ENCODE data around the gene TMBIM1.

TMBIM1 gene

DNA sequence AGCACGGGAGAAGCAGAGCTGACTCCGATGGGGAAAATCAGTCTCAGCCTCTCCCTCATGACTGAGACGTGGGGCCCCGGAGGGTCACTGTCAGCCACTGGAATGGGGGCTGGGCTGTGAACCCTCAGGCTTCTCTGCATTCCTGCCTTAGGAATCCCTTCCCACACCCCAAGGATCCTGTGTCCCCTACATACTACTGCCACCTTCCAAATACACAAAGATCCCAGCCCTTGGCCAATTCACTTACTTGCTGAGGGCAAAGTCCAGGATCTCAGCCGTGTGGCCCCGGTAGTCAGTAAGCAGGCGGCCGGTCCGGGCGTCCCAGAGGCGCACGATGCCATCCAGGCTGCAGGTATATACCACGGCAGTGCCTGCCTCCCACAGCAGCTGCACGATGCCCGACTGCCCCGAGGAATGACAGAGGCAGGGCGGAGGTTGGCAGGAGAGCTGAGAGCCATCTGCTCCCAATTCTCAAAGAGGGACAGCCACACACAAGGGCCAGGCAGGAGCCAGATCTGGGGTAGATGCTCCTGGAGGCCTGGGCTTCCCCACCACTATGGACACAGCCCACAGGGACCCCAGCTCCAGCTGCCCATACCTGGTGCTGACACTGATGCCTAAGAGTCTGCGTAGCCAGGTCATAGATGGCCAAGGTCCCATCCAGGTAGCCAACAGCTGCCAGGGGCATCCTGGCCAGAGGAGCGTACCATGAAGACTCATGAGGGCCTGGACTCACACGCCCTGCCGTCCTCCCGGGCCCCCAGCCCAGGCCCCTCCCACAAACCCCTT is 27.3 kb downstream of the TMBIM1 start:
- peak overlapping the region; percentile 15 to 30 for H3K4me3 ChIP-seq (ENCODE audit: low read depth in 1 of 2, low read length in 2 of 2)
- no peaks in the 10 kb centered on the region for H3K27me3 ChIP-seq (ENCODE audit: control insufficient read depth in 1 of 2, insufficient read depth in 2 of 2, low read length in 2 of 2)
- H3K4me1 ChIP-seq (ENCODE audit: control insufficient read depth in 1 of 2, insufficient read depth in 2 of 2, low read length in 2 of 2): peaks cover 62 to 64% of the 10 kb centered on the region in 2 donors
- peaks cover 16 to 37% of the 10 kb centered on the region in 2 donors for H3K36me3 ChIP-seq (ENCODE audit: control insufficient read depth in 1 of 2, insufficient read depth in 2 of 2, low read length in 2 of 2)
- no peaks in the 10 kb centered on the region for H3K9me3 ChIP-seq (ENCODE audit: control insufficient read depth in 1 of 2, low read length in 2 of 2)
- H3K27ac ChIP-seq (ENCODE audit: low read depth, low read length): peak overlapping the region; percentile 73
- H3K9ac ChIP-seq (ENCODE audit: low read depth in 1 of 2, low read length in 2 of 2): peak overlapping the region in 1 of 2 donors; percentile 44

DNA sequence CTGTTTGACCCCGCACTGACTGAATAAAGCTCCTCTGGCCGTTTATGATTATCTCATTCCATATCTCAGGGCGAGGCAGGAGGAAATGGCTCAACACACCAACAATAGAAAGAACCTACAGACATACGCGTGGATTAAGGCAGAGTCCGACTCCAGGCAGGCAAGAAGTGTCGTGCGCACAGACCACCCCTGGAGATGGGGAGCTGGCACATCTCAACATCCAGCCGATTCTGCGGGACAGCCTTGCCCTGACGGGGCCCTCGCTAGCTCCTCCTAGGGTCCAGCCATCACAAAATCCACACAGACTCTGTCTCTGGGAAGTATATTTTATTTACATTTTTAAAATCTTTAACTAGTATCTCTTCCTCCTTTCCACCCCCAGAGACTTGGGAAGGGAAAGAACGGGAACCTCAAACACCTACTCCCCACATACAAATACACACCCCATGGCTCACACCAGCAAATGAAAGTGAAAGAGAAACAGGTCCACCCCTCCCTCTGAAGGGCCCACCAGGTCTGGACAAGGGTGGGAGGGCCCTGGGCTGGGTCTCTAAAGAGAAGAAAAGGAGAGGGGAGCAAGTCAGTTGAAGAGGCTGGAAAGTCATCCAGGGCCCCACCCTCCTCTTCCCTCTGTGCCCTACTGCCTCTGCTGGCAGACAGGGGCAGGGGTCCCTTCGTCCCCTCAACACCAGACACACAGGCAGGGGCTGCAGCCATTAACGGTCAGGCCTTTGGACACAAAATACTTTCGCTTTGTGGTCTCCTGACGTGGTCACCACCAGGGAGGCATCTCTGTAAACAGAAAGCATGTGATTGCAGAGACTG is 28.3 kb downstream of the TMBIM1 start:
- H3K36me3 ChIP-seq (ENCODE audit: control insufficient read depth in 1 of 2, insufficient read depth in 2 of 2, low read length in 2 of 2): peaks cover 16 to 37% of the 10 kb centered on the region in 2 donors
- peak overlapping the region; percentile 73 for H3K27ac ChIP-seq (ENCODE audit: low read depth, low read length)
- H3K9ac ChIP-seq (ENCODE audit: low read depth in 1 of 2, low read length in 2 of 2): peak overlapping the region; percentile 44 to 51
- peak overlapping the region; percentile 15 to 30 for H3K4me3 ChIP-seq (ENCODE audit: low read depth in 1 of 2, low read length in 2 of 2)
- H3K9me3 ChIP-seq (ENCODE audit: control insufficient read depth in 1 of 2, low read length in 2 of 2): no peaks in the 10 kb centered on the region
- H3K27me3 ChIP-seq (ENCODE audit: control insufficient read depth in 1 of 2, insufficient read depth in 2 of 2, low read length in 2 of 2): no peaks in the 10 kb centered on the region
- H3K4me1 ChIP-seq (ENCODE audit: control insufficient read depth in 1 of 2, insufficient read depth in 2 of 2, low read length in 2 of 2): peaks cover 67 to 69% of the 10 kb centered on the region in 2 donors

DNA sequence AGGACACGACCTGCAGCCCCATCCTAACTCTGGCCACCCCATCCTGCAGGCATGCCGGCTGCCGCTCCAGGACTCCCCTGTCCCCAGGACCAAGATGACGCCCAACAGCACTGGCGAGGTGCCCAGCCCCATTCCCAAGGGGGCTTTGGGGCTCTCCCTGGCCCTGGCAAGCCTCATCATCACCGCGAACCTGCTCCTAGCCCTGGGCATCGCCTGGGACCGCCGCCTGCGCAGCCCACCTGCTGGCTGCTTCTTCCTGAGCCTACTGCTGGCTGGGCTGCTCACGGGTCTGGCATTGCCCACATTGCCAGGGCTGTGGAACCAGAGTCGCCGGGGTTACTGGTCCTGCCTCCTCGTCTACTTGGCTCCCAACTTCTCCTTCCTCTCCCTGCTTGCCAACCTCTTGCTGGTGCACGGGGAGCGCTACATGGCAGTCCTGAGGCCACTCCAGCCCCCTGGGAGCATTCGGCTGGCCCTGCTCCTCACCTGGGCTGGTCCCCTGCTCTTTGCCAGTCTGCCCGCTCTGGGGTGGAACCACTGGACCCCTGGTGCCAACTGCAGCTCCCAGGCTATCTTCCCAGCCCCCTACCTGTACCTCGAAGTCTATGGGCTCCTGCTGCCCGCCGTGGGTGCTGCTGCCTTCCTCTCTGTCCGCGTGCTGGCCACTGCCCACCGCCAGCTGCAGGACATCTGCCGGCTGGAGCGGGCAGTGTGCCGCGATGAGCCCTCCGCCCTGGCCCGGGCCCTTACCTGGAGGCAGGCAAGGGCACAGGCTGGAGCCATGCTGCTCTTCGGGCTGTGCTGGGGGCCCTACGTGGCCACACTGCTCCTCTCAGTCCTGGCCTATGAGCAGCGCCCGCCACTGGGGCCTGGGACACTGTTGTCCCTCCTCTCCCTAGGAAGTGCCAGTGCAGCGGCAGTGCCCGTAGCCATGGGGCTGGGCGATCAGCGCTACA is 29.4 kb downstream of the TMBIM1 start:
- H3K36me3 ChIP-seq (ENCODE audit: control insufficient read depth in 1 of 2, insufficient read depth in 2 of 2, low read length in 2 of 2): peaks cover 16 to 37% of the 10 kb centered on the region in 2 donors
- H3K27ac ChIP-seq (ENCODE audit: low read depth, low read length): no peak overlapping the region

DNA sequence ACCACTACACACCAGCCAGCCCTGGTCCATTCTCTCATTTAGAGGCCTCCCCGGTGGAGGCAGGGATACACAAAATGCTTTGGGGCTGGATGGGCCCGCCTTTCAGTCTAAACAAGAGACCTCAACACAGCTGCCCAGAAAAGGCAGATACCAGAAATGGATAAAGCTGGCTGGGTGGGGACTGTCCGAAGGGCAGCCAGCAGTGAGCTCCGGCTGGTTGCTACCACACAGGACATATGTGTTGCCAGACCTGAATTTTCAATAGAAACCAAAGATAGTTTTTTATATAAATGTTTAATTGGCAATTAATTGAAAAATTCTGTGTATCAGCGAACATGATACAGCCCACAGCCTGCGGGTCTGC is 30.1 kb downstream of the TMBIM1 start:
- H3K4me1 ChIP-seq (ENCODE audit: control insufficient read depth in 1 of 2, insufficient read depth in 2 of 2, low read length in 2 of 2): peaks cover 72% of the 10 kb centered on the region in 2 donors

More for the DNA sequence above, 29.4 kb downstream of the TMBIM1 start:
- Histone ChIP-seq H3K4me1 (ENCODE audit: control insufficient read depth in 1 of 2, insufficient read depth in 2 of 2, low read length in 2 of 2) (peaks cover 69 to 72% of the 10 kb centered on the region in 2 donors), H3K4me3 (ENCODE audit: low read depth in 1 of 2, low read length in 2 of 2) (no peak overlapping the region), H3K9ac (ENCODE audit: low read depth in 1 of 2, low read length in 2 of 2) (peak overlapping the region in 1 of 2 donors; percentile 30), H3K9me3 (ENCODE audit: control insufficient read depth in 1 of 2, low read length in 2 of 2) (no peaks in the 10 kb centered on the region), H3K27me3 (ENCODE audit: control insufficient read depth in 1 of 2, insufficient read depth in 2 of 2, low read length in 2 of 2) (no peaks in the 10 kb centered on the region)

DNA sequence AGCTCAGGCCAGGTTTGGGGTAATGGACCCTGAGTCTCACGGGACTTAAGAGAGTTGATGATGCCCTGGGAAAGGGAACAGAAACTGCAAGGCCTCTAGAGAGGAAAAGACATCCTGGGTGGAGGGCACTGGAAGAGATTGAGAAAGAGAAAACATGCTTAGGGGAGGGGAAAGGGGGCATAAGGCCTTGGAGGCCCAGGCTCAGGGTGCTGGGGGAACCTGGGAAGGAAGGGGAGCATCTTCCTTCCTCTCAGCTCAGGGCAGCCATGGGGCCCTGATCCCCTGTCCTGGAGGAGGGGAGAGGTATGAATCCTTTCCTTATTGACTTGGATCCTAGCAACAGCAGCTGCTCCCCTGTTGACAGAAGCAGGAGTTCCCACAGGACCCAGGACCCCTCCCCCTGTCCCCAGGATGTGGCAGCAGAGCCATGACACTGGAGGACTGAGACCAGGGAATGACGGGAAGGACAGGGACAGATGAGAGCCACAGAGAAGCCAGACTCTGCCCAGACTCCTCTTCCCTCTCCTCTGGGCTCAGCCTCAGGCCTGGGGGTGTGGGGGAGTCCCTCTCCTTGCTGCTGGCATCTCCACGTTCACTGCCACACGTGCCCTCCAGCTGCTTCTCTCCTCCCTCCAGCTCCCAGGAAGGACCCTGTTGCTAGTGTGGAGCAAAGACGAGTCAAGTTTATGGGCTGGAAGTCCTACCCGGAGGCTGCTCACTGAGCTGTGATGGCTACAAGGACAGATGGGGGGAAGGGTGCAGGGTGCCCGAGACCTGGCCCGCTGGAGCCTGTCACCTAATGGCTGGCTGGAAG is 30.7 kb downstream of the TMBIM1 start:
- no peak overlapping the region for H3K9ac ChIP-seq (ENCODE audit: low read depth in 1 of 2, low read length in 2 of 2)
- H3K4me3 ChIP-seq (ENCODE audit: low read depth in 1 of 2, low read length in 2 of 2): no peak overlapping the region
- no peak overlapping the region for H3K27ac ChIP-seq (ENCODE audit: low read depth, low read length)
- H3K9me3 ChIP-seq (ENCODE audit: control insufficient read depth in 1 of 2, low read length in 2 of 2): no peaks in the 10 kb centered on the region
- no peaks in the 10 kb centered on the region for H3K27me3 ChIP-seq (ENCODE audit: control insufficient read depth in 1 of 2, insufficient read depth in 2 of 2, low read length in 2 of 2)
- H3K36me3 ChIP-seq (ENCODE audit: control insufficient read depth in 1 of 2, insufficient read depth in 2 of 2, low read length in 2 of 2): peaks cover 16 to 30% of the 10 kb centered on the region in 2 donors
- peaks cover 72 to 75% of the 10 kb centered on the region in 2 donors for H3K4me1 ChIP-seq (ENCODE audit: control insufficient read depth in 1 of 2, insufficient read depth in 2 of 2, low read length in 2 of 2)

More for the DNA sequence above, 30.1 kb downstream of the TMBIM1 start:
- peaks cover 16 to 31% of the 10 kb centered on the region in 2 donors for H3K36me3 ChIP-seq (ENCODE audit: control insufficient read depth in 1 of 2, insufficient read depth in 2 of 2, low read length in 2 of 2)
- no peak overlapping the region for H3K27ac ChIP-seq (ENCODE audit: low read depth, low read length)
- no peaks in the 10 kb centered on the region for H3K9me3 ChIP-seq (ENCODE audit: control insufficient read depth in 1 of 2, low read length in 2 of 2)
- no peak overlapping the region for H3K9ac ChIP-seq (ENCODE audit: low read depth in 1 of 2, low read length in 2 of 2)
- H3K27me3 ChIP-seq (ENCODE audit: control insufficient read depth in 1 of 2, insufficient read depth in 2 of 2, low read length in 2 of 2): no peaks in the 10 kb centered on the region
- no peak overlapping the region for H3K4me3 ChIP-seq (ENCODE audit: low read depth in 1 of 2, low read length in 2 of 2)

DNA sequence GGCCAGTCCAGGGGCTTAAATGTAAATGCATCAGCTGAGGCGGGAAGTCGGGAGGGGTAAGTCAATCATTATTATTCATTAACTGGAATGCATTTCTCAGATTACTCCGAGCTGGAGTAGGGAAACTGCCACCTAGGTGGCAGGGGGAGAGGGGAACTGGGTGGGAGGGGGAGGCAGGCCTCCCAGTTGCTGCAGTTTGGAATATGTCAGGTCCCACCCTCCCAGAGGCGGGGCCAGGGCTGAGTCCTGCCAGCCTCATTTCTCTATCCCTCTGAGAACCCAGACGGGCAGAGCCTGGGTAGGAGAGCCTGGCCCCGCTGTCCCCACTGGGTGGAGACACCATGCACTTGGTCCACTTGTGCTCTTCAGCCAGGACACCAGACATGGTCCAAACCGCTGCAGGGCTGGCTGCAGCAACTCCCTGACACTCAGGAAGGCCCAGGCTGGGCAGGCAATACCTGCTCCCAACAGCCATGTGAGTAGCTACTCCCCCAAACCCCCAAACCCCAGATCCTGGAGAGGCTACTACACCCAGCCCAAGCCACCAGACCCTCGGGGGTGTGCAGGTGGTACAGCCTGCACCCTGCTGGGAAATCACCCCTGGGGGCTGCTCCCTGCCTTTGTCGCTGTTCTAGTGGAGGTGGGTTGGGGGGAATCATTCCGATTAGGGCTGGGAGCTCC is 31.4 kb downstream of the TMBIM1 start, which contains the start of gene GPBAR1:
Gene GPBAR1, plus strand, starts transcription at position 274 of the 681 bp plus-strand sequence. CDS start 1,710 bp downstream, outside the sequence.
- H3K27ac ChIP-seq (ENCODE audit: low read depth, low read length): peak within 1 kb of the TSS; percentile 0
- H3K27me3 ChIP-seq (ENCODE audit: control insufficient read depth in 1 of 2, insufficient read depth in 2 of 2, low read length in 2 of 2): no peaks in the 10 kb centered on the region
- H3K4me1 ChIP-seq (ENCODE audit: control insufficient read depth in 1 of 2, insufficient read depth in 2 of 2, low read length in 2 of 2): peaks cover 70 to 75% of the 10 kb centered on the region in 2 donors
- no peak within 1 kb of the TSS for H3K4me3 ChIP-seq (ENCODE audit: low read depth in 1 of 2, low read length in 2 of 2)
- no peaks in the 10 kb centered on the region for H3K9me3 ChIP-seq (ENCODE audit: control insufficient read depth in 1 of 2, low read length in 2 of 2)
- H3K36me3 ChIP-seq (ENCODE audit: control insufficient read depth in 1 of 2, insufficient read depth in 2 of 2, low read length in 2 of 2): peaks cover 12 to 27% of the 10 kb centered on the region in 2 donors
- H3K9ac ChIP-seq (ENCODE audit: low read depth in 1 of 2, low read length in 2 of 2): no peak within 1 kb of the TSS

DNA sequence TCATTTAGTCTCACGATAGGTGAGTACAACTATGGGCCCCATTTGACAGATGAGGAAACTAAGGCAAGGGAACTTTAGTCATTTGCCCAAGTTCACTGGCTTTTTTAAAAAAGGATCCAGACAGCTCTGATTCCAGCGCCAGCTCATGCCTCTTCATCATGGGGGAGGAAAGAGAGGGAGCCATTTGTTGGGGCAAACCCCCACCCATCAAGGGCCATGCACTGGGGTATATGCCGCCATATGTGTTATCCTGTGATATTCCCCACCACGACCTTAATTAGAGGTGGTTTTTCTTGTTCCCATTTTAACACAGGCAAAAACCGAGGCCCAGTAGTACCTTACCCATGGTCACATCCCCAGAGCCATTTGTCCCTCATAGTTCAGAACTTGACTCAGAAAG is 32.1 kb downstream of the TMBIM1 start:
- Histone ChIP-seq H3K9ac (ENCODE audit: low read depth in 1 of 2, low read length in 2 of 2) (no peak overlapping the region), H3K27me3 (ENCODE audit: control insufficient read depth in 1 of 2, insufficient read depth in 2 of 2, low read length in 2 of 2) (no peaks in the 10 kb centered on the region), H3K9me3 (ENCODE audit: control insufficient read depth in 1 of 2, low read length in 2 of 2) (no peaks in the 10 kb centered on the region), H3K4me3 (ENCODE audit: low read depth in 1 of 2, low read length in 2 of 2) (no peak overlapping the region), H3K4me1 (ENCODE audit: control insufficient read depth in 1 of 2, insufficient read depth in 2 of 2, low read length in 2 of 2) (peaks cover 63 to 69% of the 10 kb centered on the region in 2 donors), H3K36me3 (ENCODE audit: control insufficient read depth in 1 of 2, insufficient read depth in 2 of 2, low read length in 2 of 2) (peaks cover 13 to 30% of the 10 kb centered on the region in 2 donors), H3K27ac (ENCODE audit: low read depth, low read length) (peak overlapping the region; percentile 0)

DNA sequence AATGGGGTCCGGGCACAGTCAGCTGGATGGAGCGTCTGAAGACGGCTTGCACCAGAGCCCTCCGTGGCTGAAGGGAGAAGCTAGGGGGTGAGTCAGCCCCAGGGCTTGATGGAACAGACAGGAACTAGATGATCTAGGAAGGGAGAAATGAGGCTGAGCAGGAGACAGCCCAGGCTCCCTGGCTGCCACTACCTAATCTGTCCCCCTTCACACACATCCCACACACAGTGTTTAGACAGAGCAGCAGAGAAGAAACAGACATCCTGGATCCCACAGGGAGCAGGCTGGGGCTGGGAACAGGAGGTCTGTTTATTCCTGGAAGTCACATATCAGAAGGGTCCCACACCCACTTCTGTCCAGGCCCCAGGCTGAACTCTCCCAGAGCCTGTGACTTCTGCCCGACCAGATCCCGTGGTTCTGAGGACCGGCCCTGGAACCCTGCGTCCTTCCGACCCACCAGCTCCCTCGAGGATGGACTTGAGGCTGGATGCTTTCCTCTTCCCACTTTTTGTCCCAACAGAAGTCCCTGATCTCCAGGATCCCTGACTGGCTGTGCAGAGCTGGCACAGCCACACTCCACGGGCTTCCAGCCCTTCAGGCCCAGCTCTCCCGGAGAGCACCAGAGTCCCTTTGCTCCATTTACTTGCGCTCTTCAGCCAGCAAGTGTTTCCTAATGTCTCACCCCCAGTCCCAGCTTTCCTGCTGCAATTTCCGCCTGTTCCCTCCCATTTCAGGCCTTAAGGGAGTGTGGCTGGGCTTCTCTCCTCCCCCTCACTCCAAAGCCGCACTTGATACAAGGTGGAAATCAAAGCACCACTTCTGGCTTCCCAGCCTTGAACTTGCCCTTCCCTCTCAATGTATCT is 33.0 kb downstream of the TMBIM1 start:
- Histone ChIP-seq H3K9me3 (ENCODE audit: control insufficient read depth in 1 of 2, low read length in 2 of 2) (no peaks in the 10 kb centered on the region), H3K4me1 (ENCODE audit: control insufficient read depth in 1 of 2, insufficient read depth in 2 of 2, low read length in 2 of 2) (peaks cover 55 to 61% of the 10 kb centered on the region in 2 donors), H3K27me3 (ENCODE audit: control insufficient read depth in 1 of 2, insufficient read depth in 2 of 2, low read length in 2 of 2) (no peaks in the 10 kb centered on the region), H3K27ac (ENCODE audit: low read depth, low read length) (peak overlapping the region; percentile 17), H3K4me3 (ENCODE audit: low read depth in 1 of 2, low read length in 2 of 2) (no peak overlapping the region), H3K36me3 (ENCODE audit: control insufficient read depth in 1 of 2, insufficient read depth in 2 of 2, low read length in 2 of 2) (peaks cover 20 to 38% of the 10 kb centered on the region in 2 donors), H3K9ac (ENCODE audit: low read depth in 1 of 2, low read length in 2 of 2) (peak overlapping the region in 1 of 2 donors; percentile 1)
